Activated effector memory CD4-positive, alpha-beta T cell treated with anti-CD3 and anti-CD28 coated beads, Interleukin-2, amount 50 U/mL, for 16 hours (primary cell): ENCODE results near the gene DYNAP.

Source experiments
- DNase-seq: peaks from one replicate; pipeline ENCODE4 v3.0.0-alpha.2; 2020

DYNAP gene, protein sequence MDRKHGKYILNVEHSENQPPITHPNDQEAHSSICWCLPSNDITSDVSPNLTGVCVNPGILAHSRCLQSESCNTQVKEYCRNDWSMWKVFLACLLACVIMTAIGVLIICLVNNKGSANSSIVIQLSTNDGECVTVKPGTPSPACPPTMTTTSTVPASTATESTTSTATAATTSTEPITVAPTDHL

DNA sequence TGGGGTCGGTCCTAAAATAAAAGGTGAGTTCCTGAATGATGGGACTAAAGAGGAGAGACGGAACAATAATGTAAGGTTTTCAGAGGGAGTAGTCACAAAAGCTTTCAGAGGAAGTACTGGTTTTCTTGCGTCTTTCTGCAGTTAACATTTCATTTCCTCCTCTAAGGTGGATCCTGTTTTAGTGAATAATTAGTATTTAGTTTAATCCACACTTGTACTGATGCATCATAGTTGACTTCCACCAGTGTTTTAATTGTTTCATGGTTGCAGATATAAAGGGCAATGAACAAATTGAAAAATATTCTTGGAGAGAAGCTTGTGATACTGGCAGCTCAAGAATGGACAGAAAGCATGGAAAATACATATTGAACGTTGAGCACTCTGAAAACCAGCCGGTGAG lies at the start of gene DYNAP:
Gene DYNAP, plus strand, starts transcription at position 301 of the 400 bp plus-strand sequence. Its CDS starts 38 bp downstream, at position 339.
- no peak for DNase-seq

DNA sequence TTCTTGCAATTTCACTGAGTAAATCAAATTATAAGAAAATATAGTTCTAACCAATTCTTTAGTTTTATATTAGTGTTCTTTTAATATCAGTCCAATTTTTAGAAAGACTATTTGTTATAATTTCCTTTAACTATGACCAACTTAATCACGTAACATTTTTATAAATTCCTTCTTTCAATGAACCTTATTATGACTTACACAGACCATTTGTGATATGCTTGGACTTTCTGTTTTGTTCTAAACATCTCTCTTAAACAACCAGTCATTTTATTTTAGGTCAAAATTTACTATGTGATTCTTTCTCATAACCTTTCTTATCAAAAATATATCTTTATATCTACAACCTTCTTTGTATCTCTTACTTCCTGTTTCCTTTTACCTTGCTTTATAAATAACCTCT lies 39.5 kb upstream of the DYNAP start:
- no peak for DNase-seq

DNA sequence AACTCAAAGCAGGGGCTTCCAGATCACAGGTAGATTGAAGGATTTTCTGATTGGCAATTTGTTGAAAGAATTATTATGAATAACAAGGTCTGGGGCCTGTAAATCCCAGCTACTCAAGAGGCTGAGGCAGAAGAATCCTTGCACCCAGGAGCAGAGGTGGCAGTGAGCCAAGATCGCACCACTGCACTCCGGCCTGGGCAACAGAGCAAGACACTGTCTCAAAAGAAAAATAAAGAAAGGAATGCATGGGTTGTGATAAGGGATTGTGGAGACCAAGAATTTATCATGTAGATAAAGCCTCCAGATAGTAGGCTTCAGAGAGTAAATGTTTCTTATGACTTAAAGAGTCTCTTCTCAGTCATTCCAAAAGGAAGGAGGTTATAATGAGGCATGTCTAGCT lies 35.8 kb upstream of the DYNAP start:
- no peak for DNase-seq

DNA sequence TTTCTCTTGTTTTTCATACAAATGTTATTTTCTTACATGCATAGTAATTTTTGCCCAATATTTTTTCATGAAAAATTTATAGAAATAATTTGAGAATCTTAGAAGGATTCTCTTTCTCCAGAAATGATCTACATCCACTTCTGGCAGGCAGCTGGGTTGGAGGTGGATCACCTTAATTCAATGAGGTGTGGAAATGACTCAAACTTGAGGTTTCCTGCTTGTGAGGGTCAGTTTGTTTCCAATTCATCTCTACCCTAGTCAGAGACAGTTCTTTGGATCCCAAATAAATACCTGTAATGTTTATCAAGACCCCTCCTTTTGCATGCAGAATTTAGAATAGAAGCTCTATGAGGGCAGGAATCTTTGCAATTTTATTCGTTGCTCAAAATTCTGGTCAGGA lies 35.0 kb upstream of the DYNAP start:
- DNase-seq = no peak

DNA sequence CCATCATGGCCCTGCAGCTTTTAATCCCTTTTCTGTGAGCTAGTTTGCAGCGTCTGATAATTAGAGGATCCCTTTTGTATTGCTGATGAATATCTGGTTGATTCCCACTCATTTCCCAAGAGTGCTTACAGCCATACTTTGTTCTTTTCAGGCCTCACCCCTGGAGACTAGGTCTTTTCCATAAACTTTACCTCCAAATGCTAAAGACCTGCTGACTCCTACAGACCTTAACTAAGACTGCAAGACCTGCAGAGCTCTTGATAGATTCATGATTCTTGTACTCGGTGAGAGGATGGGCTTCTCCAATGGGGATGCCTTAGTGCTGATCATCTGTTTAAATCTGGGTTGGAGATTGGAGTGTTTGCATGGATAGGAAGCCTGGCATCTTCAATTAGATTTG lies 33.1 kb upstream of the DYNAP start:
- no peak for DNase-seq

DNA sequence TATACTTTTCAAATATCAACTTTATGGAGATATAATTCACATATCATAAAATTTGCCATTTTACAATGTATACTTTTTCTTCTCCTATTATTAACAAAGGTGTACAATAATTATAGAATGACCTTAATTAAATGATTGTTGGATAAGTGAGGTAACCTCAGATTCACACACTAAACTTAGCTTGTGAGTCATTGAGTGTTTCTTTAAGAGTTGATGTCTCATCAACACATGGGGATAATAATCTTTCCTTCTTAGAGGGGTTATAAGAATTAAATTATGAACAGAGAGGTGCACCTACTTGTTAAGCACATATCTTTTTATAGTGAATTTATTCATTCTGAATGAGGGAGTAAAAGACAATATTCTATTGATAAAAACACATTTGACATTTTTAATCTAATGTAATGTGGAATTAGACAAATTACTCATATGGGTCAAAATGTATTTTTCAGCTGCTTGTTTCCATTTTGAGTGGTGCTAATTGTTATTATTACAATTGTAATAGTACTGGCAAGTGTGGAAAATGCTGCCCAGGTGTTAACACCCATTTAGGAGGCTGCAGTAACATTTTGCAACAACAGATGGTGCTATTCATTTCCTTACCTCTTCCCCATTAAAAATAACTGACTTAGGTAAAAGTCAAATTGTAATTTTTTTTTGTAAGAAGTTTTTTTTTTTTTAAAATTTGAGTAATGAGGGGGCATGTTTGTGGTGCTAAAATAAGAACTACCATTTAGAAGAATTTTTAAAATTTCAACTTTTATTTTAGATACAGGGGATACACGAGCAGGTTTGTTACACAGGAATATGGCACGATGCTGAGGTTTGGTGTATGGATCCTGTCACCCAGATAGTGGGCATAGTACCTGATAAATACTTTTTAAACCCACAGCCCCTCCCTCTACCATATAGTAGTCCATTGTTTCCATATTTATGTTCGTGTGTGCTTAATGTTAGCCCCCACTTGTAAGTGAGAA lies 32.1 kb upstream of the DYNAP start:
- no peak for DNase-seq

DNA sequence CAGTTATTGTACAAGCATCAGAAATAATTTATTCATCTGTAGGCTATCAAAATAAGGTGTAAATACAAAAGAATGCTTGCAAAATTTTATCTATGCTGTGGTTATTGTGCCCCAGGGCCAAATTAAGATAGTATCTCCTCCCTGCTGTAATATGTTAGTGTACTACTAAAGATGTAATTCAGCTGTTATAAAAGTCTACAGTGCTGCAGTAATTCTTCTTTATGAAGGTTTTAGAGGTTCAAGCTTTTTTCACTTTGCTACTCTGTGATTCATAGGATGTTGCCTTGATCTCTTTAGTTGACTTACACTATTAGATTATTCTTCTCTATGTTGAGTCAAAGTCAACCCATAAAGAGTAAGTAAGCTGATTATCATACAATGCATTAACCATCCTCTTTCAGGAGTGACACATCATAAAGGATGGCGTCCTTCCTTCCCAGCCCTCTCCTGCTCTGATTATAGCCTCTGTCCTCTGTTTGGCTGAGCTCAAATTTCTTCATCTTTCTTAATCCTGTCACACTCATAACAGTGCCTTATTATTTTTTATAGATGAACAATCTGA lies 29.3 kb upstream of the DYNAP start:
- DNase-seq = no peak

DNA sequence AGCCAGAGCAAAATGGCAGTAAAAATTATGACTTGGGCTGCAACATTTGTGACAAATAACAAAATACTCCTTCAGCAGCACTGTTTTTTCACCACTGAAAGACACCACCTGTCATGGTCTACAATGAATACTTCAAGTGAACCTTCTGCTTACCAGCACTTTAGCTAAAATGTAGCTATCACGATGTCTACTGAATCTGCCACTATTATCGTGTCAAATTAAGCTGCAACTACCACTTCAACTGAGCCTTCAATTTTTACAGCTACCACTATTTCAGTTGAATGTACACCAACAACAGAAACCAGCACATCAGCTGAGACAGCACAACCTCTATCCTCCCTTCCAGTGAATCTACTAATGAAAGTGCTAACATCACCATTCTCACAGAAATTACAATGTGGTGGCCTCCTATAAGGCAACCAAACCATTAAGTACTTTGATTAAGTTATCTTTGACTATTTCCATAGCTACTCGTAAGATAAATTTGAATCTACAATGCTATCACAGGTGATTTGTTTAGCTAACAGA lies 10.8 kb upstream of the DYNAP start:
- no peak for DNase-seq

DNA sequence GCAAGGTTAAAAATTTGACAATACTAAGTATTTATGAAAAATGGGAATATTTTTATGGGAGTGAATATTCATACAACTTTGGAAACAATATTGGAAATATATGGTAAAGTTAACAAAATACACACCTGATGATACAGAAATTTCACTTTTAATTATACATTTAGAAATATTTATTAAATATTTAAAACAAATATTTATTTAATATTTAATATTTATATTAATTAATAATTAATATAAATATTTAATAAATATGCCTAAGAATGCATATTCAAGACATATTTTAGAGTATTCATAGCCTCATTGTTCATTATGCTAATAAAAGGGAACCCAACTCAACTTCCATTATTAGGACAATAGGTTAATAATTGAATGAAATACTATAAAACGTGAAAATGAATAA lies 7.0 kb upstream of the DYNAP start:
- DNase-seq = no peak

DNA sequence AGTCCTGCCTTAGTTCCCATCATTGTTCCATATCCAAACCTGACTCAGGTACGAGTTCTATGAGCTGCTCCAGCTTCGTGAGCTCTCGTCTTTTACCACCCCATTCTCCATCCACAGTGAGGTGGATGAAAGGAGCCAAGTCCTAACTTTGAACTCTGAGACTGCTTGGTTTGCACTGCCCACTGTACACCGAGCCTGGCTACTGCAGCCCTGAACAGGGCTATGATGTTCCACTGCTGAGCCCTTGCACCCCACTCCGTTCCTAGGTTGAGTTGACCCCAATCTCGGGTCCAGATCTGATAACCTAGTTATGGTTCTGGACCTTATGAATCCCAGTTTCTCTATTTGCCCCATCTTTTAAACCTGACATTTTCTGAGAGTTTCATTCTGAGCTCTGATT lies 5.3 kb upstream of the DYNAP start:
- DNase-seq = no peak

DNA sequence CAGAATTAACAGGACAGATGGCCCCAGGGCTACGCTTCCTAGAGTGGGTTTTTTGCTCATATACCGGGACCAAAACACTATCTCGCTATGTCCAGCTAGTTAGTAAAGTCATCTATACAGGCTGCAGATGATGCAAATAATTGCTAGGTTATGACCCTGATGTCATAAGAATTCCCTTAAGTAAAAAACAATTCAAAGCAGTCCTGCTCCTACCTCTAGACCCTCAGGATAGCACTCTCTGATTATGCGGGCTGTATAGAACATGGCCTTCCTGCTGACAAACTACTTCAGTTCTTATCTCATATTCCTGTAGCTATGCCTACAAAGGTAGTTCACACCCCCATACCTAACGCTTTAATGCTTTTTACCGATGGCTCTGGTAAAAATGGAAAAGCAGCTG lies 13.2 kb downstream of the DYNAP start:
- no peak for DNase-seq

DNA sequence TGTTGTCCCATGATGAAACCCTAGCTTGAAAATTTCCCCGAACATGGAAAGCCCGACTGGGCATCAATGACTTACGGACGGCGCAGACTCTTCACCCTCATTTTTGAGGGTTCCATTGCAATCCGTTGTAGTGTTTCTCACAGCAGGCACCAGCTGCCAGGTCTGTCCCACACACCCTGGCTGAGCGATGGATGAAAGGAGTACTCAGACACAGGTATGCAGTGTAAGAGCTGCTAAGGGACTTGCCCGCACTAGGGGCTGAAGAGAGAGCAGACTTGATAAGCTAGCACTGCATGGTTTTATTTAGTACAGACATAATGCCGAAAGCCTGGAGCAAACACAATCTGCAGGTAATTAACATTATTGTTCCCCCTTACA lies 15.8 kb downstream of the DYNAP start:
- DNase-seq = no peak

DNA sequence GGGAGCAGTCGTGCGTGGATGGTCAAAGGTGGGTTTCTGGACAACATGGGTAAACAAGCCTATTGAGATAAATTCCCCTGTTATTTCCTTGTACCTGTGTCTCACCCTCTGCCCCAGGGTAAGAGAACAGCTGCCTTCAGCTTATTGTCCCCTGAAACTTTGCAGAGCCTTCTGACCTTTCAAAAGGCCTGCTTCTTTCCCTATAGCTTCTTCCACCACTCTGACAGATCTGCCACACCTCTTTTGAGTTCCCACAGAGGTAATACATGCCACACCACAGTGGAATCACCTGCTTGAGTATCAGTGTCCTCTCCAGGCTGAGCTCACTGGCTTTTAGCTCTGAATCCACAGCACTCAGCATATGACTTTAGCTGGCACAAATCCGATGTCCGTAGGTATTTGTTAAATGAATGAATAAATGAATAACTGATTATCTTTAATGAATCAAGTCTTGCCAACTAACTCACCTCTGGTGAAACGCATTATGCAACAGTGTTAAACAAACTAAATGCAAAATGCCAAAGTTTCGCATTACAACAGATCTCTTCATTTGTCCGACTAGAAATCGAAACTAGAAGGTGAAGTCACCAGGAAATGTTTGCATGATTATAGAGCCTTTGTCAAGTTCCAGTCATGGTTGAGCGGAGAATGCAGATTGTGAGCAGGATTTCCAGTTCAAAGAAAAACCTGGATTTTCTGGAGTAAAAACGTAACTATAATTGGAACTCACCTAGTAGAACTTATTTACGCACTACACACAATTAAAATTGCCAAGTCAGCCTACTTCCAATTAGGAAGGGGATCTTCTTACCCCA lies 16.4 kb downstream of the DYNAP start:
- DNase-seq = no peak

DNA sequence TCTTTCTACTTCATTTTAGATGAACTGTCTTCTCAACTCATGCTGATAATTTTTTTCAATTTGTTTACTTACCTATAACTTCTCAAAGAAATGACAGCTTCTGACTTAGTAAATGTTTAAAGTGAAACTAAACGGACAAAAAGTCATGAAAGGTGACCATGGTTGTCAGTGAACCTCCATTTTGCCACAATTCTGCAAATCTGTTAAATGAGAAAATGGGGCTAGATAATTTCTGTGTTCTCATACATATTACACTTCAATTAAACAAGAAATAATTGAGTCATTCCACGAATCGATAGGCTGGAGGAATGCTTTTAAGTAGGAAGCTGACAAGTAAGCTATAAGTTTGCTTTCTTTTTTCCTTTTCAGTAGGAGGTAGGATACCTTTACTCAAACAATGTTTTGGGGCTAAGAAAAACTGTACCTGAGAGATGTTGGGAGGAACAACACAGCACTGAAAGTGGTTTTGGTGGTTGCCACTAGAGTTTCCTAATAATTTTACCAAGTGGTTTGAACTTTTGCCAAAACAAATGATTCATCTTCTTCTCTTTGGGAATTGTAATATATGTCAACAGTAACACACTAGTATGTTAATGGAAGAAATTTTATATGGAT lies 17.1 kb downstream of the DYNAP start:
- no peak for DNase-seq

DNA sequence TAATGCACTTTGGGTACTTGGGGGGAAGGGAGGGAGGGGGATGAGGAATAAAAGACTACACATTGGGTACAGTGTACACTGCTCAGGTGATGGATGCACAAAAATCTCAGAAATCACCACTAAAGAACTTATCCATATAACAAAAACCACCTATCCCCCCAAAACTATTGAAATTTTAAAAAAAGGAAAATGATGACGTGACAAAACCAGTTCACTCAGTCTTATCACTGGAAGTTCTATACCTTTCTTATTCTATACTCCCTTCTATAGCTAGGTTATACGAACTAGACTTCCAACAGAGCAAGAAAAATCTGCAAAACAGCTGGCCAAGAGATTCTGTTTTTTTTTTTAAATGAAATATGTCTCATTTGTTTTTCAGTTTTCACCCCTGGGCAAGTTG lies 20.8 kb downstream of the DYNAP start:
- DNase-seq = no peak

DNA sequence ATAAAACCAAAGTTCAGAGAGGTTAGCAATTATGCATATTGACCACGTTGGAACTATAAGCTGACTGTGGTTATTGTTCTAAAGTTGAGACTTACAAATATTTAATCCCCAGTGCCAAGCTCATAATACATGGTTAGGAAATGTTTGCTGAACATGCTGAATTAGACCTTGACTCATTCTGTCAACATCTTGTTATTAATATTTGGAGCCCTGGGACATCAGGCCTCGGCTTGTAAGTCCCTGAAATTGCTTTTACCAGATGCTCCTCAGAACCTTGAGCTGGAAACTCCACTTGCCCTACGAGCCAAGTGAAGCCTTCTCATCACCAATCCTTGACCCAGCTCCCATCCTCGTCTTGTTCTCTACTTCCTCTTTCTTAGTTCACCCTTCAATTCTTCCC lies 21.2 kb downstream of the DYNAP start:
- no peak for DNase-seq

DNA sequence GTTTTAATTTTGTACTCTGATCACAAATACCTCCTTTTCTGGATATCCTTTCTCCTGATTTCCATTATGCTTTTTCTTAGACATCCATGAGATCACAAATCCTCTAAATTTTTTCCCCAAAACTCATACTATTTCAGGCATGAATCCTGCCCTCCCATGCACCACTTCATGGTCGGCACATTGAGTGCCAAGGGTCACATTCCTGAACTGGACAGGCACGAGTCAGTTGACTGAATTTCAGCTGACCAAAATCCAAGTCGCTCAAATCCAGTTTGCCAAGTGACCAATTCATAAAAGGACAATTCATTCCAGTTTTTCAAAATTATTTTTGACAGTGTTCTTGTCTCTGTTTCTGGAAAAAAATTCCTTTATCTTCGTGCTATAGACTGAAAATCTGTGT lies 22.1 kb downstream of the DYNAP start:
- DNase-seq = no peak

DNA sequence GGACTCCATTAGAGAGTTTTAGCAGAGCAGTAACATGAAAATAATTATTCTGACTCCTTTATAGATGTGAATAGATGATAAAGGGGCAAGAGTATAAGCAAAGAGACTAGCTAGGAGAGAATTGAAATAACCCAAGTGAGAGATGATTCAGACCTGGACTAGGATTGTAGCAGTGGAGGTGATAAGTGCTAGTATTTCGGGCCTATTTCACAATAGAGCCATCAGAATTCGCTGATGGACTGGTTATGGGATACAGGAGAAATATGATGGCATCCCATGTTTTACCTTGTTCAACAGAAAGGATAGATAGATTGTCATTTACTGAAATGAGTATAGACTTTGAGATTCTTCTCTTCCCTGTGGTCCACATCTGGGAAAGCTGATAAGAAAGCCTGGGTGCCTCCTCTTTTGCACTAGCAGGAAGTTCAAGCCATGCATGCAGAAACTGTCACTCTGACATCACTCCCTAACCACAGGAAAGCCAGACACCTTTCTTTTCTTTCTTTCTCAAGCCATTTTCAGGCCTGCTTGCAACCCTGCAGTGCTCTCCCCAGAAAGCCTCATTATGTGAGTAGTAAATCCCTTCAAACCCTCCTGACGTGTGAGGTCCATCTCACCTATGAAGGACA lies 25.3 kb downstream of the DYNAP start:
- DNase-seq = no peak

DNA sequence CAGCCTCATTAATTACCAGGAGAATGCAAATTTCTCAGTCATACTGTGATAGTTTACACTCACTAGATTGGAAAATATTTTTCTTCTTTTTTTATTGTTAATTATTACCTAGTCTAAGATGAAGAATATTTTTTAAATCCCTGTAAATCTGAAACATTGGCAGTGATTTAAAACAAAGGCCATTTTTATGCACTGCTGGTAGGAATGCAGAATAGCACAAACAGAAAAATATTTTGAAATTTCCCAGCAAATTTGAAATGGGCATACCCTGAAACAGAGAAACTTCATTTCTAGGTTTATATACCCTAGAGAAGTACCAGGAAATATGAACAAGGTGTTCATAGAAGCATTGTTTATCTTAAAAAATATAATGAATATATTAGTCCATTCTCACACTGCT lies 31.0 kb downstream of the DYNAP start:
- no peak for DNase-seq

DNA sequence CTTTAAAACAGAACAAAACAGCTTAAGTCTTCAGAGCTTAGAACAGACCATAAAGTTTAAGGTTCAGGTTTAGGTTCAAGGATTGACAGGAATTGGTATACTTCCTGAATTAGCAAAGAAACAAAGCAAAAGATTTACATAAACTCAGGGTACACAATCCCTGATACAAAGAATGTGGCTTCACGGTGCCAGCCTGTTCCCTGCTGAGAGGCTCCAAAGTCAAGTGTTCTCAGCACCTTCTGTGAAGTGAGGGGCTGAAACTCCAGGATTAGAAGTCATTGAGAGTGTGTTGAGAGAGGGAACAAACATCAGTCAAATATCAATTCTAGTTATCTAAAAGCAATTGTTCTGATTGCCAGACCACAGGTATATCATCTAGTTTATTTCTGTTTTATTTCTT lies 35.7 kb downstream of the DYNAP start:
- no peak for DNase-seq

DNA sequence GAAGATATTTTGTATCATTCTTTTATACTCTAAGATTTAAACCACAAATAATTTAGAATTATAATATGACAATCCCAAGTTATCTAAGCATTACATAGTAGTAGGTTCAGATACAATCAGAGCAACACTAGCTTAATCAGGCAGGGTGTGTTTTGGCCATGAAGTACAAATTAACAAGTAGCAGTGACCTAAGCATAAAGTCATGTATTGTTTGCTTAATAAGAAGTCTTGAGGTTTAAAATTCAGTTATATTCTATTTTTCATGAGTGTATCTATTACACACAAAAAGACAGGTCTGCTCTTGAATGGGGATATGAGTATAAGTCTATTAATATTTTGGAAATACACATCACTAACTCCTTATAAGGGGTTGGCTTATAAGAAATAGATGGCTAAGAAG lies 39.9 kb downstream of the DYNAP start:
- DNase-seq = no peak

DNA sequence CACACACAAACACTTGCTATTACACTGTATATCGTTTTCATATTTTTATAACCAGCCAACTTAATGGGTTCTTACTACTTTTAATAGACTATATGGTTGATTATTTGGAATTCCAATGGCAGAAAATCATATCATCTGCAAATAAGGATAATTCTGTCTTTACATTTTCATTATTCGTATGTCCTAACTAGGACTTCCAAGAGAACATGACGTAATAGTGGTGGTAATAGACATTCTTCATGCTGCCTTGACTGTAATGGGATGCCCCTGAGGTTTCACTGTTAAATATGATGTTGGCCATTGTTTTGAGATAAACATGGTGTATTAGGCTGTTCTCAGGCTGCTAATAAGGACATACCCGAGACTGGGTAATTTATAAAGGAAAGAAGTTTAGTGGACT lies 45.2 kb downstream of the DYNAP start:
- DNase-seq = no peak
